Measurements from ENCODE around the gene MCTP2. TPM values are rescaled to one million over a fixed set of nuclear protein-coding genes. Genes with fewer than 3 reads are reported as not detected.

MCTP2 gene
- total RNA-seq, 1 experiment from 2014 or later: 1.3 TPM

- Histone ChIP-seq H2AK5ac (ENCODE audit: insufficient read length, low read length) (no peak overlapping the region), H3K27me3 (ENCODE audit: insufficient read depth, low read length) (peaks cover 2% of the 10 kb centered on the region; the same call in 1 of the 2 replicates), H2BK120ac (ENCODE audit: low read depth, low read length, poor library complexity, severe bottlenecking) (no peak overlapping the region), H3K9me3 (ENCODE audit: control insufficient read depth, low read depth, low read length) (no peaks in the 10 kb centered on the region), H3T11ph (ENCODE audit: low read length) (no peak overlapping the region), H3K4me2 (ENCODE audit: insufficient read depth, insufficient read length, low read length) (no peak overlapping the region), H2AFZ (ENCODE audit: low read length) (no peak overlapping the region), H2BK15ac (ENCODE audit: low read depth, low read length) (no peak overlapping the region), H3K18ac (ENCODE audit: insufficient read length, low read depth, low read length) (no peak overlapping the region), H3K9ac (ENCODE audit: extremely low read depth, insufficient read length, low read length) (no peak overlapping the region), H4K5ac (ENCODE audit: insufficient read length, low read depth, low read length) (no peak overlapping the region), H3K56ac (ENCODE audit: insufficient read length, low read depth, low read length) (no peak overlapping the region), H3K79me1 (ENCODE audit: insufficient read depth, low read depth, low read length, poor library complexity, severe bottlenecking) (no peaks in the 10 kb centered on the region), H3K79me2 (ENCODE audit: insufficient read depth, low read length) (no peaks in the 10 kb centered on the region), H3K23me2 (ENCODE audit: insufficient read length, low read depth, low read length, poor library complexity, severe bottlenecking) (peaks cover 7% of the 10 kb centered on the region), H4K91ac (ENCODE audit: insufficient read length, low read depth, low read length) (no peak overlapping the region), H3K4ac (ENCODE audit: low read depth, low read length) (no peak overlapping the region), H2BK20ac (ENCODE audit: low read depth, low read length, poor library complexity, severe bottlenecking) (no peak overlapping the region), H4K20me1 (ENCODE audit: control insufficient read depth, insufficient read depth, insufficient read length) (no peaks in the 10 kb centered on the region), H3K14ac (ENCODE audit: insufficient read depth, low read length) (no peak overlapping the region), H2BK5ac (ENCODE audit: insufficient read length, low read length) (no peak overlapping the region), H3K23ac (ENCODE audit: insufficient read length, low read depth, low read length) (no peak overlapping the region), H3K4me1 (ENCODE audit: insufficient read depth, low read length) (no peaks in the 10 kb centered on the region; the same call in 1 of the 2 replicates), H2BK12ac (ENCODE audit: insufficient read length, low read depth, low read length) (no peak overlapping the region), H4K8ac (replicated peaks; ENCODE audit: insufficient read length, low read depth, low read length) (no peak overlapping the region), H3K27ac (ENCODE audit: insufficient read length, low read depth, low read length) (no peak overlapping the region)
- TF ChIP-seq CTCF (conservative IDR thresholded peaks at IDR 0.05): no peak
- Mint-ChIP-seq H3K4me3 (no peak overlapping the region), H3K4me1 (peaks cover 22% of the 10 kb centered on the region in 2 experiments), H3K36me3 (ENCODE audit: insufficient read depth in 1 of 3, low read depth in 3 of 3) (no peaks in the 10 kb centered on the region), H3K27ac (no peak overlapping the region), H3K9me3 (no peaks in the 10 kb centered on the region), H3K27me3 (ENCODE audit: low read depth) (peaks cover 49% of the 10 kb centered on the region)
- WGBS (ENCODE audit: extremely low coverage, insufficient read length, low lambda C conversion rate): no CpG with 5 or more reads among the region's 3 CpGs
- no peak for DNase-seq
These were observed 2.1 kb downstream of the MCTP2 start for GRCh38 chr15:94233441-94233840.

Measured in H9 (cell line).